GM12892 (cell line): ENCODE results near the gene FREM1.

Experiments
- POLR2A ChIP-seq: IDR thresholded peaks from 2 replicates; pipeline ENCODE4 v1.6.1; 2011; ENCODE audit warnings: low read depth, low read length, control low read depth
- POLR2AphosphoS5 ChIP-seq: IDR thresholded peaks from 2 replicates; pipeline ENCODE4 v1.6.1; 2011; ENCODE audit warnings: low read depth, low read length, control low read depth

DNA sequence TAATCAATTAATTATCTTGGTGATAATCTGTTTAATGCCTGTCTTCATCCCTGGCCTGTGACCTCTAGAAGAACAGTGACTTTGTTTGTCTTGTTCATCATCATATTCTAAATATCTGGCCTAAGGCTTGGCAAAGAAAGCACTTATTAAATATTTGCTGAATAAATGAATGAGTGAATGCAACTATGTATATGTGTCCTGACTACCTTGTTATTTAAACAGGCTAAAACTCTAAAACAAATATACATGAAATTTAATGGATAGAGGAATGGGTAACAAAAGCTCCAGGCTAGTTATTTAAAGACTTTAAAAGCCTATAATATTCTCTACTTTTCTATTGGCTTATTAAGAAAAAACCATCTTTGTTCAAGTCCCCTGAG is 96.0 kb downstream of the FREM1 start:
- TF ChIP-seq POLR2A: no peak
- TF ChIP-seq POLR2AphosphoS5: no peak
